Measurements from ENCODE around the gene BMP3. TPM values are rescaled to one million over a fixed set of nuclear protein-coding genes. Genes with fewer than 3 reads are reported as not detected.
"Not testable (repeated sequence)": the region's sequence is repeated elsewhere in the genome, so short reads cannot be mapped to it uniquely, and the experiment has no call there.

The BMP3 gene, protein sequence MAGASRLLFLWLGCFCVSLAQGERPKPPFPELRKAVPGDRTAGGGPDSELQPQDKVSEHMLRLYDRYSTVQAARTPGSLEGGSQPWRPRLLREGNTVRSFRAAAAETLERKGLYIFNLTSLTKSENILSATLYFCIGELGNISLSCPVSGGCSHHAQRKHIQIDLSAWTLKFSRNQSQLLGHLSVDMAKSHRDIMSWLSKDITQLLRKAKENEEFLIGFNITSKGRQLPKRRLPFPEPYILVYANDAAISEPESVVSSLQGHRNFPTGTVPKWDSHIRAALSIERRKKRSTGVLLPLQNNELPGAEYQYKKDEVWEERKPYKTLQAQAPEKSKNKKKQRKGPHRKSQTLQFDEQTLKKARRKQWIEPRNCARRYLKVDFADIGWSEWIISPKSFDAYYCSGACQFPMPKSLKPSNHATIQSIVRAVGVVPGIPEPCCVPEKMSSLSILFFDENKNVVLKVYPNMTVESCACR
- total RNA-seq, result not detected in 2 replicates

DNA sequence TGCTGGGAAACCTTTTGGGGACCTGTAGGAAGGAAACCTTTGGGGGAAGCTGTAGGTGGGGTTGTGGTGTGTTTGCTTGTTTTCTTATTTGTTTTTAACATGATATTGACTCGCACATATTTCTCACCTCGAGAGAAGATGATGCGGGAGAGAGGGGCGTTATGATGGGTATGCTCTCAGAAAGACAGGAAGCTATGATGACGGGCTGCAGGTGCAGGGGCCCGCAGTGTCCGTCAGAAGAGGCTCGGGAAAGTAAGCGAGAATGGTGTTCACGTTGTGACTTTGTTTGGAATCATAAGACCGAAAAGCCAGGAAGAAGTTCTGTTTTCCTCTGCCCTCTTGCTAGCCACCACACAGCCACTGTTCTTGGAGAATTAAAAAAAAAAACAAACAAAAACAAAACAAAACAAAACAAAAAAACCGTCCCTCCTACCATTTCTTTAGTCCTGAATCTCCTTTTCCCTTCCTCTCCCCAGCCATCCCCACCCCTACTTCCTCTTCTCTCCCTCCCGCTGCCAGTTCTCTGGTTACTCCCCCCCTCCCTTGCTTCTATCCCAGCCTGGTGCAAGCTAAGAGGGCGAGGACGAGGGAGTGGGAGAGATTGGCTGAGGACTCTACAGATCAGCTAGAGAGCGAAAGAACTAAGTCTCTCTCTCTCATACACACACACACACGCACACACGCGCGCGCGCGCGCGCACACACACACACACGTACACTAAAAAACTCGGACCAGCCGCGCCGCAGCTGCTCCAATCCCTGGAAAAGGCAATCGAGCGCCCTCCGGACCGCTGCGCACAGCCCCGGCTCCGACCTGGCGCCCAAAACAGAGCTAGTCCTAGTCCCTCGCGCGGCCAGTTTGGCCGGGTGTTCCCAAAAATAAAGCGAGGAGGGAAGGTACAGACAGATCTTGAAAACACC, at the start of gene BMP3:
BMP3 (plus strand) TSS at position 648 of the 920 bp plus-strand sequence. CDS start 577 bp downstream, outside the sequence.
- no peak for DNase-seq (ENCODE audit: extremely low read depth, low read depth, low spot score)

DNA sequence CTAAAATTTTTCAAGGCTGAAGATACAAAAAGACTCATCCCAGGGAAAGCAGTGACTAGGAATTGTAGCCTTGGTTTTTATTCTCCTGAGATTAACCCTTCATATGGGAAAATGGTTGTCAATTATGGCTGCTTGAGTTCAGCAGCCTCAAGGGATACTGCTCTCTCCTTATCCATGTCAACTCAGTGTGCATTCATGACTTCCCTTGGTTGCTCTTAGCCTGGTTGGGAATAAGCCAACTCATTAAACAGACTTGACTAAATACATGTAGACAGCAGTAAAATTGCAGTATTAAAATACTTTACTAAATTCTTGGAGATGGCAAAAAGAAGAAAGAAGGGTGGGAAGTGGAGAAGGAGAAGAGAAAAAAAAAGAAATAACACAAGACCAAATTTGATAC, 44.5 kb upstream of the BMP3 start:
- no peak for DNase-seq (ENCODE audit: extremely low read depth, low read depth, low spot score)

DNA sequence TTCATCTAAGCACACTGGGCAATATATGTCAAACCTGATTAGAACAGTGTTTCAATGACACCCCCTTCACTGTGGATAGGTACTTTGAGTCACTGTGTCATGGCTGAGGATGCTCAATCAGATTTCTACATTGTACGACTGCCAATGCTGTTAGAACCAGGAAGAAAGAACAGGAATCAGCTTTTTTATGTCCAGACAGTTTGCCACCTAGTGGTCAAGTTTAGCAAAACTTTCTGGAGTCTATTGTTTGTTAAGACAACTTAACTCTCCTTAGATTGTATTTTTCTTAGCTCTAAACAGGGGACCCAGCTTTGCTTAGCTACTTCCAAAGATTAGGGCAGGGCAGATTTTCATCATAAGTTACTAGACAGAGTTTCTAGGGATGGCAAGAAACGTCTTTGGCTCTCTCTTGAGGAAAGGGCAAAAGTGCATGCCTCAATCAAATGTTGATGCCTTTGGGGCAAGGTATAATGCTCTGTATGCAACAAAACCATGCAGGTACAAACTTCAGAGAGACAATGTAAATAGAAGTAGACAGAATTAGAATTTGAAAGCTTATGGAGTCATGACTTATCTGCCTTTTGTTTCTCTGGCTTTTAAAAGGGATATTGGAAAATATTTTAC, 40.5 kb upstream of the BMP3 start:
- peak; percentile 62 for DNase-seq (ENCODE audit: extremely low read depth, low read depth, low spot score)

DNA sequence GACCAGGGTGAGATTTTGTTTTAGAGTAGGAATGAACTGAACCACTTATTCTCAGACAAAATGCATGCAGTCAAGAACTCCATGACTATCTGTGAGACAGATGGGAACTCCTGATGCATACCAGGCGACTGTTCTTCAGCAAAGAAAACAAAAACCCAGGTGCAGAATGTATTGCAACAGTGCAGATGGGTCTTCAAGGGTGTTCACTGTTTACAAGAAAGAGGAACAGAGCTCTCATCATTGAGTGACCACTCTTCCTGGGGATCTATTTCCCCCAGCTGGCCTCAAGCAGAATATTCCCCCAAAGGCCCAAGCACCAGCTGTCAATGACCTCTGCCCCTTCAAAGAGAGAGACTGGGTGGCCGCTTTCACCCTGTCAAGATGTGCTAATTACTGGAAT, 39.7 kb upstream of the BMP3 start:
- no peak for DNase-seq (ENCODE audit: extremely low read depth, low read depth, low spot score)

DNA sequence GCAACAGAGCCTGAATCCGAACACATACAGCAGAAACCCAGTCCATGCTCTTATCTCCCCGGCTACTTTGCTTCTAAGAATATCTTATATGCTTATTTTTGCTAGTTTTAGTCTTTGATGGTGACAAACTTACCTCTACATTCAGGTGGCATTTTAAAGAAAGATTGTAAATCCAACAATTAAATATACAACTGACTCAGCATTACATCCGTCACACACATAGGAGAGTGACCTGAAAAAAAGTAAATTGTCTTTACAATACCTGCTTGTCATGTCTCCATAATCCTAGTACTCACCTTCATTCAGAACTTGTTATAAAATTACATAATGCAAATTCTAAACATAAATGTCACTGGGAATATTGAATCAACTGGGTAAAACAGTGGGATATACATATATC, 30.6 kb upstream of the BMP3 start:
- DNase-seq (ENCODE audit: extremely low read depth, low read depth, low spot score), result no peak

DNA sequence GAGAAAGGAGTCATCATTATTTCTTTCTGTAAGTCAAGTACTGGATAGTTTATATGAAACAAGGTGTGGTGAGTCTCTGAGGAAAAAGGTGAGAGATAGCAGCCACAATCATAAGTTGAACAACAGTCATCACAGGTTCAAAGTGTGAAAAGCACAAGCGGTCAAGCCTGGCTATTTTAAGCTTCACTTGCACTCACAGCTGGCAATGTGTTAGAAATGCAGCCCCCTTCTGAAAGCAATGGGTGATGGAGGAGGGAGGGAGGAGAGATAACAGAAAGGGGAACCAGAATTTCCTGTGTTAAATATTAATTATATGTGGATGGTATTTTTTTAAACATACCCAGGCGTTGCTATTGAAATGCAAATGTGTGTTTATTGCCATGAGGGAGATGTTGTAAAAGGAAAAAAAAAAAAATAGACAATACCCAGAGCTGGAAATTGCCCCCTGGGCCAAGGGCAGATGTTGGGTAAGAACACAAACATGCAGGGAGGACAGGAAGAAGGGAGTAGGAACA, 26.9 kb upstream of the BMP3 start:
- DNase-seq (ENCODE audit: extremely low read depth, low read depth, low spot score), result no peak

DNA sequence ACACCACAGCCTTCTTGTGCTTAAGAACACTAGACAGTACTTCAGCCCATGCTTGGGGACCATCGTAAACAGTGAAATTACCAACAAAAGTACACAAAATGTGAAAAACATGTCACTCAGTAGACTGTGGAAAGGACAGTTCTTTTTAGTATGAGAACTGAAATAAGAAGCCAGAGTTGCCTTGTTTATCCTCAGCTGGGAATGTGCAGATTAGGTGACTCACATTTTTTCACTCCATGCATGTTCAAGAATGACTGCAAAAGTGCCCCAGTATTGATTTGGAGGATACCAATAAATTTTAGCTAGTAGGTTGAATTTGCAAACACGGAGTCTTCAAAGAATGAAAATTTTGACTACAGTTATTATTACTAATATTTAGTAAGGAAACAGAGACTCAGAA, 23.1 kb upstream of the BMP3 start:
- DNase-seq (ENCODE audit: extremely low read depth, low read depth, low spot score), result no peak

DNA sequence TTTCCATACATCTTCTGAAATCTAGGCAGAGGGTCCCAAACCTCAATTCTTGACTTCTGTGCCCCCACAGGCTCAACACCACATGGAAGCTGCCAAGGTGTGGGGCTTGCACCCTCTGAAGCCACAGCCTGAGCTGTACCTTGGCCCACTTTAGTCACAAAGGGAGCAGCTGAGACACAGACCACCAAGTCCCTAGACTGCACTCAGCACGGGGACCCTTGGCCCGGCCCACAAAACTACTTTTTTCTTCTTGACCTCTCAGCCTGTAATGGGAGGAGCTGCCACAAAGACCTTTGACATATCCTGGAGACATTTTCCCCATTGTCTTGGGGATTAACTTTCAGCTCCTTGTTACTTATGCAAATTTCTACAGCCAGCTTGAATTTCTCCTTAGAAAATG, 13.9 kb upstream of the BMP3 start:
- DNase-seq (ENCODE audit: extremely low read depth, low read depth, low spot score), result not testable (repeated sequence)

DNA sequence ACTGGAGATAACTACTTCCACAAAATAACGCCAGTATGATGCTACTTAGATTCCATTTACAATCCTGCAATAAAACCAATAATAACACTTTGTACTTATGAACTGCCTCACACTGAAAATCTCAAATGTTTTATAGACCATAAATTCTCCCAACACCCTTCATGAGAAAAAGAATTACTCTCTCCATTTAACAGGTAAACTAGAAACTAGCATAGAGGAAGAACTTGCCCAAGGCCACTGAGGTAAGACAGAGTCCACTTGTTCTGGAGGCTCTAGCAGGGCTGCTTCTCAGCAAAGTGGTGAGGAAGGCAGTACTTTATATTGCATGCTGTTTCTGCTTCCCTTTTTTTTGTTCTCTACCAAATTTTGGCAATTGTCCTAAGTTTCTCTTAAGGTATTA, 11.5 kb upstream of the BMP3 start:
- no peak for DNase-seq (ENCODE audit: extremely low read depth, low read depth, low spot score)

DNA sequence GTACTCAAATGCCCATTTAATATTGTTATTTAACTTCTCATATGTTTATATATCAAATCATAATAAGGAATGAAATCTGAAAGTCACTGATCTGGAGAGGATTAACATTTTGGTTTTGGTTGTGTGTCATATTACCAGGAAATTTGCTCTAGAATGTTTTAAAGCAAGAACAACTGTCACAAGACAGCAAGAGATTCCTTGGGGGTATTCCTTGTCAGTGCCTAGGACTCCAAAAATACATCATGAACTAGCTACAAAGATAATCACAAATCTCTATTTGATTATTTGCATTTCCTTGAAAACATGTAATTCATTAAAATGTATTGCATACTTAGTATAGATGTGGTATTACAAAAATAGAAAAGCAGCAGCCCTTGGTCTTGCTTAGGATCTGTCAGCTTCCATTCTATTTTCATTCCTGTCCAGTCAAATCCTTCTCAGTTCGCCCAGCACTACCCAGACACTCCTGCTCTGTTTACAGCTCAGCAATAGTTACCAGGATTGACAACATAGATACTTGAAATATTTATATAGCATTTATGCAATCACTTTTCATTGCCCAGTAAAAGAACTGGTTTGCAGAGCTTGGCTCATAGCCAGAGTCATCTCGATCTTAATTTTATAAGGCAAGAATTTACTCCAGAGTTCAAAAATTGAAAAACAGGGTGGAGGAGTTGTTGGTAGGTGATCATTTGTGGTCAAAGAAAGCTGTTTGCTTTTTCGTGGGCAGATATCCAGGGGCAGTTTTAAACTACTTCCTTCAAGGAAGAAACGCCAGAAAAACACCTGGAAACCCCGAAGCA, 9.2 kb upstream of the BMP3 start:
- DNase-seq (ENCODE audit: extremely low read depth, low read depth, low spot score), result no peak

DNA sequence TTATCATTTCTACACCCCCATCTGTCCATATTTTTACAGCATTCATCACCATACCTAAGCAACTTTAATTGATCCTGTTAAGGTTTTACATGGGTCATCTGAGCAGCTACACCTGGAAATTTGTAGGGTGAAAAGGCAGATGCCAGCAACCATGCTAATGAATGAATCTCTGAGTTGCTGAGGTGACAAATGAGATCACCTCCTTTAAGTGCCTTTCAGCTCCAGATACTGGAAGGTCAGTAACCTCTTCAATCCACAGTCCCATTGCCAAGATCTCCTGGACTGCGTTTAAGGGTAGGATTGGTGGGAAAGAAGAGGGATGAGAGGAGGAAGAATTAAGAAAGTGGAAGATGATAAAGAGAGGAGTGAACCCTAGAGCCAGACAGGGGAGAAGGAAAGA, 8.5 kb upstream of the BMP3 start:
- DNase-seq (ENCODE audit: extremely low read depth, low read depth, low spot score), result no peak

DNA sequence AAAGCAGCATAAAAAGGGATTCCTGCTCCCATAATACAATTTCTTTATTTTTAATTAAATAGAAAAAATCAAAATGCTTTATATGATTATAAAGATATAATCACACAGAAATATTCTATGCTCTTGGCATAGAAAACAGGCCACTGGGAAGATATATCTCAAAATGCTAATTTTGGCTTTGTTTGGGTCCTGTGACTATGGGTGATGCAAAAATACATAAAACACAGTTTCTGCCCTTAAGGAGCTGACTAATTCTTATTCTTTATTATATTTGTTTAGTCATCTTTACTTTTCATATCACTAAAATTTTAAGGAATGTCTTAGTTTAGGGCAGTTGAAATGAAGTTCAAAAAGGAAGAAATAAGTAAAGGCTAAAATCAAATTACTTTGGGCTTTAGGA, 7.0 kb upstream of the BMP3 start:
- DNase-seq (ENCODE audit: extremely low read depth, low read depth, low spot score), result no peak

DNA sequence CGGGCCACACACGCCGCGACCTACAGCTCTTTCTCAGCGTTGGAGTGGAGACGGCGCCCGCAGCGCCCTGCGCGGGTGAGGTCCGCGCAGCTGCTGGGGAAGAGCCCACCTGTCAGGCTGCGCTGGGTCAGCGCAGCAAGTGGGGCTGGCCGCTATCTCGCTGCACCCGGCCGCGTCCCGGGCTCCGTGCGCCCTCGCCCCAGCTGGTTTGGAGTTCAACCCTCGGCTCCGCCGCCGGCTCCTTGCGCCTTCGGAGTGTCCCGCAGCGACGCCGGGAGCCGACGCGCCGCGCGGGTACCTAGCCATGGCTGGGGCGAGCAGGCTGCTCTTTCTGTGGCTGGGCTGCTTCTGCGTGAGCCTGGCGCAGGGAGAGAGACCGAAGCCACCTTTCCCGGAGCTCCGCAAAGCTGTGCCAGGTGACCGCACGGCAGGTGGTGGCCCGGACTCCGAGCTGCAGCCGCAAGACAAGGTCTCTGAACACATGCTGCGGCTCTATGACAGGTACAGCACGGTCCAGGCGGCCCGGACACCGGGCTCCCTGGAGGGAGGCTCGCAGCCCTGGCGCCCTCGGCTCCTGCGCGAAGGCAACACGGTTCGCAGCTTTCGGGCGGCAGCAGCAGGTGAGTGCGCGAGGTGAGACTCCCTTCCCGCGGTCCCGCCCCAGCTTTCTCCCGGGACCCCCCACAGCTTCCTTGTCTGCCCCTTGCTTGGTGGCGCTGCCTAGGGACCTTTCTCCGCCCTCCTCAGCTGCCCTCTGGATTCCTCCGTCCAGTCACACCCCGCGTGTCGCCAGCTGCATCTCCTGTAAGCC, 678 bp downstream of the BMP3 start:
- DNase-seq (ENCODE audit: extremely low read depth, low read depth, low spot score), result no peak

DNA sequence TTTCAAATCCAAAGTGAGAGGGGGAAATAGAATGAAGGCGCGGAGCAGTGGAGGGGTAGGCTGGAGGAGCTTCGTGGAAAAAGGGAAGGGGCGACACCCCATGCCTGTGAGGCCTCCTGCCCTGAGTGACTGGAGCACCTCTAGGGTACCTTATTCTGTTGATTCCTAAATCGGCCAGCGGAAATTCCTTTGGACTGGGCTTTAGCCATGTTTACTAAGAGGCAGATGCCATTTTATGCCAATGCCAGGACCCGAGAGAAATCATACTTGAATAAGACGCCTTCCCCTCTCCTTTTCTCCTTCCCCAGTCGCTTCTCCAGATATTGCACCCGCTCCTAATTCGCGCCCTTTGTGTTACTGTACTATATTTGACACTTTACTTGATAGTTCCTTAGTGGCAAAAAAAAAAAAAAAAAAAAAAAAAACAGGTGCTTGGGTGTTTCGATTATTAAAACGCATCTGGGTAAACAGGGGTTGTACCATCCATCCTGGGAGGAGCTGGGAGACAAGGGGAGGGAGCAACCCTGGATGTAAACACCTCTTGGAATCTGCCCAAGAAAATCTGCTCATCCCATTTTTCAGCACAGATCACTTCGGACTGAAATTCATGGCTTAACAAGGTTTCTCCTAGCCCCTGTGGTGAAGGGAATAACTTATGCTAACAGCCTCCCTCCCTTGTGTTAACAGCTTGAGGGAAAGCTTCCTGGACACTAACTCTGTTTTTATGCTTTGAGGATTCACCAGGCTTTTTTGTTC, 1.5 kb downstream of the BMP3 start:
- DNase-seq (ENCODE audit: extremely low read depth, low read depth, low spot score), result no peak

DNA sequence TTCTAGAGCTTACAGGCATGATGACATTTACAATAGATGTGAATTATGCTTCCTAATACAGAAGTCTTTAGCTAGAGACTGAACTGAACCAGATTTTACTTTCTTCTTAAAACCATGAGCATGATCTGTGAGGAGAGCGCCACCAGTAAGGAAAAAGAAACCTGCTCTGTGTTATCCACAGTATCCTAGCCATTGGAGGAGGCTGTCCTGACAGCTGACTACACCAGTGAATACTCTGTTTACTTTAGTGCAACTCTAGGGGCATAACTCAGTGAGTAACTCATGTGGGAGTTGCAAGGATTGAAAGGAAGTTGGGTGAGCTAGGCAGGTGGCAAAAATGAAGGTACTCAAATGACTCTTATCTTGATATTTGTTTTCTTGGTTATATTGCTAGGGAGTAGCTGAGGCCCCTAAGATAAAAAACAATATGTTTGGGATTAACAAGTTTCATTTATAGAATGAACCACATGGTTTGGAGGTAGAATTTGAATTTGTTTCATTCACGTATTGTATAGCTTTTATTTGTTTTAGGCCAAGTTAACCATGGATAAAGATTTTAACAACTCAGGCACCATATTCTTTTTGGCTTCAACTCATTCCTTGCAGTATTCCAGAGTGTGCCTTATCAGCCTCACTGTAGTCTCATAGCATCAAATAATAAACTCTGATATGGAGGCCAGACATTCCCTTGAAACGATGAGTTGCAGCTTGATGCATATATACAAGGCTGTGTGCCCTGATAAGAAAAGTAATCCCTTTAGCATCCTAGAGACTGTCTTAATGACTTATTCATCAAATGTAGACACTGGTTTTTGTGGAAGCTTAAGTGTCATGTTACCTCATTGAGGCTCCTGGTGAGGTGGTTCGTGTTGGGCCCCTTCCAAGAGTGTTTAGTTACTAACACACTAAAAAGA, 2.5 kb downstream of the BMP3 start:
- no peak for DNase-seq (ENCODE audit: extremely low read depth, low read depth, low spot score)

DNA sequence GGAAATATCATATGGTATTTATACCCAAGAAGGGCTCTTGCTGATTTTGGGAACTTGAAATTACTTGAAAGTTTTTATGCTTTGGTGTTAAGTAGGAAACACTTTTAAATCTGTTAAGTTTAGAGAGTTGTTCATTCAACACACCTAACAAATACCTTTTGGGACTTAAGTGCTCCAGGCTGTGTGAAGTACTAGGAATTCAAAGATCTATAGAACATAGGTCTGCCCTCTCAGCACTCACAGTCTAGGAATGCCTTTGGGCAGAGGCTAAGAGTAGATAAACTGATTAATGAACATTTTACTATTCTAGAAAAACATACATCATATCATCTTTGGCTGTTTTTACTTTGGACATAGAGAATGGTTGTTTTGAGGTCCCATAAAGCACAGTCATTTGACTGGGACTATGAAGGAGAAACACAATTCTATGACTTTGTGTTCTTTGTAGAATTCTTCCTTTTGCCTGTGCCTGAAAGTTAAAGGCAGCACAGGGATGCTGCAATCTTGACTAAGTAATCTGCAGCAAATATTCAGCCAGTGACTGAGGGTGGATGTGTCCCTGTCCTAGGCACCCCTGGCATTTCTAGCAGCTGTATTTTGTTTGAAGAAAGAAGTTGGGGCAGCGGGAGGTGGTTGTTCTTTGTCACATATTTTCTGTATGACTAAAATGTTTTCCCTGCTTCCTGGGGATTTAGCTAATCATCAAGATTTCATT, 8.3 kb downstream of the BMP3 start:
- DNase-seq (ENCODE audit: extremely low read depth, low read depth, low spot score), result no peak

Data from glomerular endothelial cell (primary cell).